Measurements from ENCODE around the gene SLC9A2.

The SLC9A2 gene

GRCh38 chr2:102589444-102589843 is 29.9 kb upstream of the SLC9A2 start:
- Histone ChIP-seq H2BK12ac (ENCODE audit: low read length) (no peak overlapping the region), H2BK120ac (ENCODE audit: low read depth, low read length) (no peak overlapping the region), H3K9ac (ENCODE audit: low read depth, low read length, poor library complexity) (no peak overlapping the region), H3K14ac (ENCODE audit: low read length) (no peak overlapping the region), H3K27me3 (ENCODE audit: control insufficient read depth in 3 of 3, insufficient read depth in 3 of 3, low read depth in 1 of 3, low read length in 3 of 3) (peaks cover 0 to 6% (median 0%) of the 10 kb centered on the region in 3 experiments), H4K91ac (ENCODE audit: low read depth, low read length, poor library complexity) (no peak overlapping the region), H3K4me3 (ENCODE audit: low read length in 2 of 2) (no peak overlapping the region), H4K8ac (ENCODE audit: low read depth, low read length) (no peak overlapping the region), H3K9me3 (replicated peaks in 1 of 2; ENCODE audit: control insufficient read depth in 2 of 2, insufficient read depth in 1 of 2, low read depth in 1 of 2, low read length in 2 of 2) (no peaks in the 10 kb centered on the region), H2AFZ (ENCODE audit: low read length) (no peak overlapping the region), H3K4me2 (ENCODE audit: insufficient read depth, low read length, poor library complexity, severe bottlenecking) (no peak overlapping the region), H3K36me3 (replicated peaks in 1 of 2; ENCODE audit: control insufficient read depth in 2 of 2, insufficient read depth in 2 of 2, low read length in 2 of 2) (no peaks in the 10 kb centered on the region), H2AK5ac (ENCODE audit: low read depth, low read length) (no peak overlapping the region), H3K4ac (ENCODE audit: low read length) (no peak overlapping the region), H3K4me1 (ENCODE audit: control insufficient read depth in 2 of 2, insufficient read depth in 1 of 2, low read depth in 1 of 2, low read length in 2 of 2) (peaks cover 0 to 4% of the 10 kb centered on the region in 2 donors), H3K18ac (ENCODE audit: low read length) (no peak overlapping the region), H3K79me1 (ENCODE audit: low read depth, low read length) (no peaks in the 10 kb centered on the region), H2BK5ac (ENCODE audit: low read length) (no peak overlapping the region), H3K23ac (ENCODE audit: low read depth, low read length, poor library complexity) (no peak overlapping the region), H3K27ac (replicated peaks; ENCODE audit: low read length) (no peak overlapping the region), H2BK15ac (ENCODE audit: low read length) (no peak overlapping the region)
- WGBS, 2 donors (ENCODE audit: extremely low coverage in 2 of 2, insufficient read length in 2 of 2, insufficient replicate concordance in 1 of 2), result no CpG with 5 or more reads among the region's 4 CpGs
- DNase-seq (ENCODE audit: low spot score), result no peak

DNA sequence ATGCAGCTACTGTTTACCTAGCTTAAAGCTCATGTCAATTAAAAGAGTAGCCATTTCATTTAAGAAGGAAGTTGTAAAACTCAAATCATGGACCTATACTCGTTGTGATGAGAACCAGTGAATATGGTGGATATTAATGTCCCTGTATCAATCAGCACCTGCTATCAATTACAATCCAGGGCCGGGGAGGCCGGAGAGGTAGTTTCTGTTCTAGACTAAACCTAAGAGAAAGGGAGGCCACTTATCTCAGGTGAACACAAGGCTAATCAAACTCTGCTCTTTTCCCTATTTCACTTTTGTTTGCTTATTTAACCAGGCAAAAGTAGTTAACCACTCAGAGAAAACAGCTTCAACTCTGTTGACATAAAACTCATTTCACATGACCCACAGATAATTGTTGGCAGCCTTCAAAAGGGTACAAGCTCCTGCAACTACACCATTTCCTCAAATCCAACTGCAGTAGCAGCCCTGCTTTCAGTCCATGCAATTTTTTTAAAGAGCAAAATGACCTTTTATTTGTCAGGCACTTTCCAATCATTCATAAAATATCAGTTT is 27.8 kb upstream of the SLC9A2 start:
- Histone ChIP-seq H2BK15ac (ENCODE audit: low read length) (no peak overlapping the region), H3K27ac (replicated peaks; ENCODE audit: low read length) (no peak overlapping the region), H2BK120ac (ENCODE audit: low read depth, low read length) (no peak overlapping the region), H3K27me3 (ENCODE audit: control insufficient read depth in 3 of 3, insufficient read depth in 3 of 3, low read depth in 1 of 3, low read length in 3 of 3) (peaks cover 0 to 3% (median 0%) of the 10 kb centered on the region in 3 experiments), H4K8ac (ENCODE audit: low read depth, low read length) (no peak overlapping the region), H3K4me2 (ENCODE audit: insufficient read depth, low read length, poor library complexity, severe bottlenecking) (no peak overlapping the region), H3K79me1 (ENCODE audit: low read depth, low read length) (no peaks in the 10 kb centered on the region), H3K4me1 (ENCODE audit: control insufficient read depth in 2 of 2, insufficient read depth in 1 of 2, low read depth in 1 of 2, low read length in 2 of 2) (peaks cover 0 to under 1% of the 10 kb centered on the region in 2 donors), H3K4ac (ENCODE audit: low read length) (no peak overlapping the region), H2BK12ac (ENCODE audit: low read length) (no peak overlapping the region), H3K18ac (ENCODE audit: low read length) (no peak overlapping the region), H2BK5ac (ENCODE audit: low read length) (no peak overlapping the region), H3K23ac (ENCODE audit: low read depth, low read length, poor library complexity) (no peak overlapping the region), H3K4me3 (ENCODE audit: low read length in 2 of 2) (no peak overlapping the region), H3K9me3 (replicated peaks in 1 of 2; ENCODE audit: control insufficient read depth in 2 of 2, insufficient read depth in 1 of 2, low read depth in 1 of 2, low read length in 2 of 2) (no peaks in the 10 kb centered on the region), H2AFZ (ENCODE audit: low read length) (no peak overlapping the region), H3K36me3 (replicated peaks in 1 of 2; ENCODE audit: control insufficient read depth in 2 of 2, insufficient read depth in 2 of 2, low read length in 2 of 2) (no peaks in the 10 kb centered on the region), H3K9ac (ENCODE audit: low read depth, low read length, poor library complexity) (no peak overlapping the region), H4K91ac (ENCODE audit: low read depth, low read length, poor library complexity) (no peak overlapping the region), H3K14ac (ENCODE audit: low read length) (no peak overlapping the region), H2AK5ac (ENCODE audit: low read depth, low read length) (no peak overlapping the region)
- WGBS, 2 donors (ENCODE audit: extremely low coverage in 2 of 2, insufficient read length in 2 of 2, insufficient replicate concordance in 1 of 2), result no CpG with 5 or more reads among the region's 3 CpGs
- no peak for DNase-seq (ENCODE audit: low spot score)

- Histone ChIP-seq H3K36me3 (replicated peaks in 1 of 2; ENCODE audit: control insufficient read depth in 2 of 2, insufficient read depth in 2 of 2, low read length in 2 of 2) (no peaks in the 10 kb centered on the region), H3K4me2 (ENCODE audit: insufficient read depth, low read length, poor library complexity, severe bottlenecking) (no peak overlapping the region), H3K14ac (ENCODE audit: low read length) (no peak overlapping the region), H2BK5ac (ENCODE audit: low read length) (no peak overlapping the region), H3K9ac (ENCODE audit: low read depth, low read length, poor library complexity) (no peak overlapping the region), H2AFZ (ENCODE audit: low read length) (no peak overlapping the region), H3K27ac (replicated peaks; ENCODE audit: low read length) (no peak overlapping the region), H3K4me1 (ENCODE audit: control insufficient read depth in 2 of 2, insufficient read depth in 1 of 2, low read depth in 1 of 2, low read length in 2 of 2) (no peaks in the 10 kb centered on the region), H3K79me1 (ENCODE audit: low read depth, low read length) (no peaks in the 10 kb centered on the region), H4K91ac (ENCODE audit: low read depth, low read length, poor library complexity) (no peak overlapping the region), H3K9me3 (replicated peaks in 1 of 2; ENCODE audit: control insufficient read depth in 2 of 2, insufficient read depth in 1 of 2, low read depth in 1 of 2, low read length in 2 of 2) (no peaks in the 10 kb centered on the region), H2AK5ac (ENCODE audit: low read depth, low read length) (no peak overlapping the region), H4K8ac (ENCODE audit: low read depth, low read length) (no peak overlapping the region), H2BK12ac (ENCODE audit: low read length) (no peak overlapping the region), H2BK15ac (ENCODE audit: low read length) (no peak overlapping the region), H2BK120ac (ENCODE audit: low read depth, low read length) (no peak overlapping the region), H3K27me3 (ENCODE audit: control insufficient read depth in 3 of 3, insufficient read depth in 3 of 3, low read depth in 1 of 3, low read length in 3 of 3) (peaks cover 0 to 3% (median 0%) of the 10 kb centered on the region in 3 experiments), H3K18ac (ENCODE audit: low read length) (no peak overlapping the region), H3K4ac (ENCODE audit: low read length) (no peak overlapping the region), H3K4me3 (ENCODE audit: low read length in 2 of 2) (no peak overlapping the region), H3K23ac (ENCODE audit: low read depth, low read length, poor library complexity) (no peak overlapping the region)
- no CpG with 5 or more reads among the region's 2 CpGs for WGBS, 2 donors (ENCODE audit: extremely low coverage in 2 of 2, insufficient read length in 2 of 2, insufficient replicate concordance in 1 of 2)
- DNase-seq (ENCODE audit: low spot score), result no peak
Observed at GRCh38 chr2:102592601-102593000, 26.8 kb upstream of the SLC9A2 start.

DNA sequence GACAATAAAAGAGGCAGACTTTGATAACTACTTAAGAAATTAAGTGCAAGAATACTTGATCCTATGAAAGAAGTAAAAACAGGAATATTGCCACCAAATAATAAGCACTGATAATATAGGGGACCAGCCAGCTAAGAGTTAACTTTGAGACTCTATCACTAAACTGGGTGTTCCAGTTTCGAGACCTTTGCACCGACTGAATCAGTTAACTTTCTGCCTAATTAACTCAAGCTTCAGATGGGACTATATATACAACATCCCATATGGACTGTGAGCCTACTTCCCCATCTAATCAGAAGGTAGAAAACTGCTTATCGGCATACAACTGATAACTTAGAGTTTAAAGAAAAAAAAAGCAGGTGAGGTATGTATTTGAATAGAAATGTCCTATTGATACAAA is 25.8 kb upstream of the SLC9A2 start:
- Histone ChIP-seq H3K9ac (ENCODE audit: low read depth, low read length, poor library complexity) (no peak overlapping the region), H2BK15ac (ENCODE audit: low read length) (no peak overlapping the region), H4K8ac (ENCODE audit: low read depth, low read length) (no peak overlapping the region), H2BK120ac (ENCODE audit: low read depth, low read length) (no peak overlapping the region), H3K9me3 (replicated peaks in 1 of 2; ENCODE audit: control insufficient read depth in 2 of 2, insufficient read depth in 1 of 2, low read depth in 1 of 2, low read length in 2 of 2) (no peaks in the 10 kb centered on the region), H3K27me3 (ENCODE audit: control insufficient read depth in 3 of 3, insufficient read depth in 3 of 3, low read depth in 1 of 3, low read length in 3 of 3) (peaks cover 0 to 3% (median 0%) of the 10 kb centered on the region in 3 experiments), H3K18ac (ENCODE audit: low read length) (no peak overlapping the region), H3K4ac (ENCODE audit: low read length) (no peak overlapping the region), H3K23ac (ENCODE audit: low read depth, low read length, poor library complexity) (no peak overlapping the region), H2BK5ac (ENCODE audit: low read length) (no peak overlapping the region), H2BK12ac (ENCODE audit: low read length) (no peak overlapping the region), H3K4me2 (ENCODE audit: insufficient read depth, low read length, poor library complexity, severe bottlenecking) (no peak overlapping the region), H2AFZ (ENCODE audit: low read length) (no peak overlapping the region), H3K4me1 (ENCODE audit: control insufficient read depth in 2 of 2, insufficient read depth in 1 of 2, low read depth in 1 of 2, low read length in 2 of 2) (no peaks in the 10 kb centered on the region), H3K36me3 (replicated peaks in 1 of 2; ENCODE audit: control insufficient read depth in 2 of 2, insufficient read depth in 2 of 2, low read length in 2 of 2) (no peaks in the 10 kb centered on the region), H3K4me3 (ENCODE audit: low read length in 2 of 2) (no peak overlapping the region), H3K27ac (replicated peaks; ENCODE audit: low read length) (no peak overlapping the region), H4K91ac (ENCODE audit: low read depth, low read length, poor library complexity) (no peak overlapping the region), H3K79me1 (ENCODE audit: low read depth, low read length) (no peaks in the 10 kb centered on the region), H3K14ac (ENCODE audit: low read length) (no peak overlapping the region), H2AK5ac (ENCODE audit: low read depth, low read length) (no peak overlapping the region)
- no peak for DNase-seq (ENCODE audit: low spot score)
- WGBS, 2 donors (ENCODE audit: extremely low coverage in 2 of 2, insufficient read length in 2 of 2, insufficient replicate concordance in 1 of 2), result no CpG with 5 or more reads among the region's 3 CpGs

All from neuronal stem cell (in vitro differentiated cells).